ENCODE measurements around the gene WASF1.

The WASF1 gene

DNA sequence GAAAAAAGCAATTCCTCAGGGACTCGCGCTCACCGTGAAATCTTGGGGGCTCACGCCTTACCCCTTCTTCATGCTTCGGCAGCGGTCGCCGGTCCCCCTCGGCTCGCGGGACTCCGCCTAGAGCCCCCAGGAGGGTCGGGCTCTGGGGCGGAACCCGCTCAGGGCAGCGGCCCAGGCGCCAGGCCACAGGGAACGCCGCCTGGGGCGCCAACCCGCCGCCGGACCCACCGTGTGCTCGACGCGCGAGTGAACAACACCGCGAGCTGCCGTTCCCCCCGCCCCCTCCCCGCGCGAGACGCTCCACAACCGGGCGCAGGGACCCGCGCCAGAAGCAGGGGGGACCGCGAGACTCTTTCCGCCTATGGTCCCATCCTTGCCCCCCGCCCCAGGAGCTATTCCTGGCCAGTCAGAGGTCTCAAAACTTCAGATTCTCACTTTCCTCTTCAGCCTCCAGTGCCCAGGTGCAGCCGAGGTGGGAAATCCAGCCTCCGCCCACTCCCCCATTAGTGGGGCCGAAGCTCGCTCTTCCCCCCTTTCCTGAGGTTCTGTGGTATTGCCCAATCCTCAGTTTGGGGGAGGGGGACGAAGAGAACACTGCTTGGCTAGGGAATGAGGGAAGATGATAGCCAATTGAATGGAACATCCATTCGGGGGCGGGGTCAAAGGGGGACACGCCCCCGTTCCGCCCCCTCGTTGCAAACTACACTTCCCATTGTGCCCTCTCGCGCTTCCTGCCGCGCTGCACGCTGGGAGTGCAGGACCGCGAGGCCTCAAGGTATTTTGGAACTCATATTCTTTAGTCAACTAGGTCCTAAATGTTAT lies at the start of gene WASF1:
TSS of gene WASF1 (minus strand) at position 265 of the 822 bp plus-strand sequence. CDS start 52,069 bp downstream, outside the sequence.
- DNase-seq, result peak; percentile 90

DNA sequence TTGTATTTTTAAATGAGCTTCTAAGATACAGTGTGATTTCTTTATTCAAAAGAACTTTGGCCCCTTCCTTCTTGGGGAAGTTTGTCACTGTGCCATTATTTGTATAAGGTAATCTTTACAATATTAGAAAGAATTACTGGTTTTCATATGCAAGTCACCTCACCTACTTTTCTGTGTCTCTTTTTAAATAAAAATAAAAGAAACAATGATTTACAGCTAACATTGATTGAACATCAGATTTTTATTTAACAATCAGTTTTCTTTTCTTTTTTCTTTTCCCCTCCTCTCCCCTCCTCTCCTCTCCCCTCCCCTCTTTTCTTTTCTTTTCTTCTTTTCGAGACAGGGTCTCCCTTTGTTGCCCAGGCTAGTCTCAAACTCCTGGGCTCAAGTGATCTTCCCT lies 46.8 kb upstream of the WASF1 start:
- no peak for DNase-seq

DNA sequence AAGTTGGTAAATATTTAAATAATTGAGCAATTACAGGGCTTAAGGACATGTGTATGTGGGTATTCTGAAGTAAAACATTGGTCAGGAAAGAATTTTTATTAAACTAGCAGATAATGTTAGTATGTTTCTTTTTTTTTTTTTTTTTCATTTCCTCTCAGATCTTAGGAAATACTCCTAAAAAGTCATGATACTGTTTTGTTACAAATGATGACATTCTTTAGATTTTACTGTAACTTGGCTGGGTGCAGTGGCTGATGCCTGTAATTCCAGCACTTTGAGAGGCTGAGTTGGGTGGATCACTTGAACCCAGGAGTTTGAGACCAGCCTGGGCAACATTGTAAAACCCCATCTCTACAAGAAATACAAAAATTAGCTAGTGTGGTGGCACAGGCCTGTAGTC lies 42.3 kb upstream of the WASF1 start:
- DNase-seq, result no peak

DNA sequence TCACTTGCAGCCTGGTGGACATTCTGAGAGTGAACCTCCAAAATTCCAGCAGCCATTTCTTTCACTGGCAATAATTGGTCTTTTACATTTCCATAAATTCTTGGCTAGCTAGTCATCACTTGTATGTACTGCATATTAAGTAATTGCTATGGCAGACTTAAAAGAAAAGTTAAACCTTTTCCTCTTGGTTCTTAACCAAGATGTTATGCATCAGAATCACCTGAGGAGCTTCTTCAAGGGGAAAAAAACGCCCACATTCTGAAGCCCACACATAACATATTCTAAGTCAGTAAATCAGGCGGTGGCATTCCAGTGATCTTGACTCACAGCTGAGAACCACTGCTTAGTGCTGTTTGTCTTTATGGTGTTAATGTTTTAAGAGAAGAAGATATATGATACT lies 37.8 kb upstream of the WASF1 start:
- no peak for DNase-seq

DNA sequence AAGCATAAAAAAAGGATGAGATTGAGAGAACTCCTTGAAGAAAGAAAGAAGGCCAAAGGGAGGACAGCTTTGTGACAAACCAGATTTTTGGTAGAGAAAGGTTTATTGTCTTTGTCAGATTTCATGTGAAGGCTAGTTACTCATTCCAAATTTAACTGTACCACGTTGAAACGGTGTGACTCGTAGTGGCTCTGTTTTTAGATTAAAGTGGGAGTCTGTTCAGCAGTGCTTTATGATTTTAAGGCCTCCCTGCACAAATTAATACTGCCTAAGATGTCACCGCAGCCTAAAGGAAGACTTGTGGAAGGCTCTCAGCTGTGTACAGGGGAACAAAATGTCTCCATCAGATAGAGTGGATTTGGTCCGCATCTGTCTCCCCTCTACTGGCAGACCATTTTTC lies 36.7 kb upstream of the WASF1 start:
- DNase-seq, result no peak

DNA sequence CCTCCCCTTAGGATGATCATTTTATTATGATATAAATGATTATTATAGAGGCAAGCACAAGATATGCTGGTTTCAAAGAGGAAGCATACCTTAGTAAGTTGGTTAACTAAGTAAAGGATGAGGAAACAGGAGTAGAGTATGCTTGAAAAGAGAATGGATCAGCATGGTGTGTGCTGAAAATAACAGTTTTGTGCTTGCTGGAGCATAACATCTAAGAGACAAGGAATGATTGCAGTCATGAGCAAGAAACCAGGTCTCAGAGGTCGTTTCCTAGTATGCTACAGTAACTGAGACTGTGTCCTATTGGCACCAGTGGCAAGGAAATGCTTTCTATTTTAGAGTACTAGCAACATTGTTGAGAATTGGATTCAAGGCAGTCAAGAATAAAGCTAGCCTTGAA lies 34.9 kb upstream of the WASF1 start:
- DNase-seq, result no peak

DNA sequence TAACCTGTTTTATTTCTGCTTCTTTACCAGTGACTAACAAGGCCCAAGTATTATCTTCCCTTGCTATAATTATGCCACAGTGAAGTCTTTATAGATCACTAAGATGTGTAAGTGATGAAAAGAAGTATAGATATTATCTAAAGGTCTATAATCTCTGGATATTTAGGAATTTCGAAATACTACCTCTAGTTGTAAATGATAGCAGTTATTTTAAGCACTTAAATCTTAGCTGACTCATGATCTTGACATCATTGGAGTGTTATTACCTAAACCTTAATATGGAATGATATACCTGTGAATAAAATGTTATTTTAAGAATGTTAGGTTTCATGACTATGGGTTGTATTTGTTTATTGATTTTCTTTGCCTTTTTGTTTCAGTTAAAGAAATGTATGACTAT lies 32.3 kb upstream of the WASF1 start:
- DNase-seq, result no peak

DNA sequence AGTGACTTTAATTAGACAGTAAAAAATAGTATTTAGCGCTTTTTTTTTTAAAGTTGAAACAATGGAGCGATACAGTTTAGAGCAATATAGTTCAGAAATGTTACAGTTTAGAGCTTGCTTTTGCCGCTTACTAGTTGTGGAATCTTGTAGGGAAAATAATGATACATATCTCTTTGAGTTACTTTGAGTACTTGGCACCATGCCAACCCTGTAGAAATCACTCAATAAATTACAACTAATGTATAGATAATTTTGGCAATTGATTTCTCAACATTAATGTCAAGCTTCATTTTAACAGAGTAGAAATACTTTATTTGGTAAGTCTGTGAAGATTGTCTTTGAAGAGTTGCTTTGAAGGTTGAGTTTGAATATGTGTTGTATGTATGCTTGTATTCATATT lies 28.2 kb upstream of the WASF1 start:
- DNase-seq, result no peak

DNA sequence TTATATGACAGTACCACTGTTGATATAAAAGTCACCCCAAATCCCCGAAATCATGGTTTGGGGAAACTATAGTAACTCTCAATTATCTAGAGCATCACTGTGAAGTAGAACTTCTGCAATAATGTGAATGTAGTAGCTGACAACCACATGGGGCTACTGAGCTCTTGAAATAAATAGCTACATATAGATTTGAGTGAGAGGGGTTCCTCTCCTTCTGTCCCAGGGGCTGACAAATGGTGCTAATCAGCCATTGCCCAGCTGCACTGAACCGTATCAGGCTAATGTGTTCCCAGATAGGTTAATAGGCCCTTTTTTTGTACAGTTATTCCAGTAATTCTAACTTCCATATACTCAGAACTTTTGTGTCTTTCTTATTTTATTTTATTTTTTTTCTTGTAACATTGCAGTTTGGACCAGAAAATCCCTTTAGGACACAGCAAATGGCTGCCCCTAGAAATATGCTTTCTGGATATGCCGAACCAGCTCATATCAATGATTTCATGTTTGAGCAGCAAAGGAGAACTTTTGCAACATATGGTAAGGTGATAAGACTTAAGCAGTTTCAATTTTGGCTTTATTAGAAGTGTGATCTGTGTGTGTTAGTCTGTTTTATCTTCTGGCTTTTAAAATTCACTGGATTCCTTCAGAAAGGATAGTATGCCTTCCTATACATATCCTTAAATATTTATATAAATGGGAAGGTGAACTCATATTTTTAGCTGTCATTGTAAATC lies 21.8 kb upstream of the WASF1 start:
- DNase-seq, result no peak

DNA sequence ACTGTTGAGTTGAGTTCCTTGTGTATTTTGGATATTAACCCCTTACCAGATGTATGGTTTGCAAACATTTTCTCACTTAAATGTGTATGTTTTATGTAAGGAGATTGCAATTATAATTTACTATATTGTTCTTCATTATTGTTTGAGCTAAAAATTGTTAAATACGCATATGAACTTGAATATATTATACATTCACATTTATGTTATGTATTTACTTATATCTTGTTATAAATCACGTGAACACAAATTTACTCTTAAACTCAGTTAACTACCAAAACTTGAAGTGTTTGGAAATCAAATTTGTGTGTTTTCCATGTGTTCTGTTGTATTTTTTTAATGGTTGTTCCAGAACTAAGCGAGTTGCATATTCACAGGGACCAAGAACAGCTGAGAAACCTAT lies 19.1 kb upstream of the WASF1 start:
- no peak for DNase-seq

DNA sequence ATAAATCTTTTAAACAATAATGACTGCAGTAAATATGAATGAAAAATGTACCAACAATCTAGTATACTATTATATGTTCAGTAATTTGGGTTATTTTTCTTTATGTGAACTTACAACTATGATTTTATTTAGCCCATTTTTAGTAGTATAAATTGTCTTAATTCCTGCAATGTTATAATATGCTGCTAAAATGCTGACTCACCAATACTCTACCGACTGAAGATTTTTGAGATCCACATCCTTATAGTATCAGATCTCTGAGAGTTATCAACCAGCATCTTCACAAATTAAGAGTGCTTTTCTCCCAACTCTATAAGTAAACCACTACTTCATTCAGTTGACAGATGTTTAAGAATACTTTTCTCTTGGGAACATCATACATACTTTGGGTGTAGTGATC lies 17.4 kb upstream of the WASF1 start:
- no peak for DNase-seq

DNA sequence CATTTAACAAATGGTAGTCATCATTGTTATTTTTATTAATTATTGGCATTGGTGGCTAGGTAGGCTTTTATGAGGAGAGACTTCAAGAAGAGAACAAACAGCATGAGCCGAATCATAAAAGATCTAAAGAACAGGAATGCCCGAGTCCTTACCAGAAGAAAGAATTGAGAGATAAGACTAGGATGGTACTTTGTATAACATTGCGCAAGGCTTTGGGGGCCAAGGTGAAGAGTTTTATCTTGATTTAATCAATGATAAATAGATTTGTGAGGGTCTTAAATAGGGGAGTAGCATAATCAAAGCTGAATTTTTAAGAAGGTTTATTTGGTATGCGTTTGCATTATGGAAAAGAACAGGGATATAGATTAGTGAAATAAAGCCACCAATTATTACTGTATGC lies 16.2 kb upstream of the WASF1 start:
- DNase-seq, result no peak

DNA sequence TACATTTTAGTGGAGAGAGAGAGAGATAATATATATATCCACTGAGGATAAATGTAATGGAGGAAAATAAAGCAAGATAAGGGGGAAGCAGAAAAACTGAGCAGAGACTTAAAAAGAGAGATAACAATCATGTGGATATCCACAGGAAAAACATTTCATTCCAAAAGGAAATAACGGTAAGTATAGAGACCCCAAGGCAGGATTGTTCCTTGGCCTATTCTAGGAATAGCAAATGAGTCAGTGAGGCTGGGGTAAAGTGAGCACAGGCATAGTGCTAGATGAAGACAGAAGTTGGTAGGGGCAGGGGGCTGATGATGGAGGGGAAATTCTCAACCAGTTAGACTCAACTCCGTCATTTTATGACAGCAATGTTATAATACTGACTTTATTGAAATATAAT lies 12.0 kb upstream of the WASF1 start:
- no peak for DNase-seq

DNA sequence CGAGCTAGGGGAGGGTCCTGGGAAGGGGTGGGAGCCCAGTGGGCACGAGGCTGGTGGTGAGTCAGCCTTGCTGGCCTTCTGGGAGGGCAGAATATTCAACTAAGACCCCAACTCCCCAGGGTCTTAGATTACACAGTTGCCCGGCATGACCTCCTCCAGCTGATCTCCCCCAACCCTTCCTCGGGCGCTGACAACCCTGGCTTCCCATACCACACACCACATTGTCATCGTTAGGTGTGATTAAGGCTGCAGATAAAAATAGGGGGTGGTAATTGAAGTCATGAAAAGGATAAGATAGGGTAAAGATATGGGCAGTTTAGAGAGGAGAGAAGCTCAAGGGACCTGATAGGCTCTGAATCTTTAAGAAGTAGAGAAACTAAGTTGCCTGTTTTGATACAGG lies 11.3 kb upstream of the WASF1 start:
- no peak for DNase-seq

DNA sequence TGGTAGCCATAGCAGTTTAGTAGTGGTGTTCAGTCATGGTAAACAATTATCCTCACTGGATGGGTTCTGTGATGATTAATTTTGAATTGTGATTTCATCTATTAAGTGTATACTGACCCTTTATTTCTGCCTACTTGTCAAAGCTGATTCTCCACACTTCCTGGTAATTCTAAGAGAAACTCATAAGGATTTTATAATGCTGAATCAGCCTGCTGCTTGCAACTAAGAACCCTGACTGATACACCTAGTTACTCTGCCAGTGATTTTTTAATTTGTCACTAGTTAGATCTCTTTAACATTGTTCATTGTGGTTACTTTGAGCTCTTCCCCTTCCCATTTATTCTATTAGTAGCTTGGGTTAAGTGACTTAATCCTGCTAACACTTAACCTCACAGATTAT lies 9.3 kb upstream of the WASF1 start:
- DNase-seq, result no peak

DNA sequence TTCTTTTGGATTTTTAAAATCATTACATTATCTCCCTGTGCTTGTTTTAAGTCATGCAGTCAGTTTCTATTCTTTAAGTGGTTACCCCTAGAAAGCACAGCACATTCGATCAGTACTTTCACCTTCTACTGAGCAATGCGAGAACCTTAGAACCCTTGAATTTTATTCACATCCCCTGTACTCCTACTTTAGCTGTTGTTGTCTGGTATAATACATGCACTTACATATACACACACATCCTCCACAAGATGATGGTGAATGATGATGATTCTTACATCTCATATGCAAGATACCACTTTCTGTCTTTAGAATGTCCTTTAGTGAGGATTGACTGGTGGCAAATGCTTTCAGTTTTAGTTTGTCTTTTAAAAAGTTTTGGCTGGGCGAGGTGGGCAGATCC lies 6.4 kb upstream of the WASF1 start:
- no peak for DNase-seq

DNA sequence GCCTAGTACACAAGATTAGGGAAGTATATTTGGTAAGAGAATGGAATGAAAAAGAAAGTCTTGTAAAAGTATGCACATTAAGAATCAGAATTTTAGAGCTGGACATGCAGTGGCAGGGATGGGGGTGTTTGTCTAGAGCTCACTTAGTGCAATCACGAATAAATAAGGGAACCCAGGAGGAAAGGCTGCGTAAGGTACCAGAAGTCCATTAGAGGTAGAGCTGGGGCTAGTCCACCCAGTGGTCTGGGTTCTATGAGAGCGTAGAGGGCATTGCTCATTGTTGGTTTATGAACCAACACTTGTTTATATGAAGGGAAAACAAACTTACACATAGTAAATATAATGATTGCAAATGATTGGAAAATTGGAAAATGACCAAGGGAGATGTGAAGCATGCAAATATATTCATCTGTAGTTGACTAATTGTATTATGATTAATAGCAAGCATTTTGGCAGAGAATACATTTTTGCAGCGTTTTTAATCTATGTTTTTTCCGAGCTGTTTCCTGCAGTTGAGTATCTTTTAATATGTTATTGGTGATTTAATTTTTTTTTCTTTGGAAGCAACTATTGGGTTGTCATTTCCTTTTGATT lies 3.9 kb upstream of the WASF1 start:
- no peak for DNase-seq

DNA sequence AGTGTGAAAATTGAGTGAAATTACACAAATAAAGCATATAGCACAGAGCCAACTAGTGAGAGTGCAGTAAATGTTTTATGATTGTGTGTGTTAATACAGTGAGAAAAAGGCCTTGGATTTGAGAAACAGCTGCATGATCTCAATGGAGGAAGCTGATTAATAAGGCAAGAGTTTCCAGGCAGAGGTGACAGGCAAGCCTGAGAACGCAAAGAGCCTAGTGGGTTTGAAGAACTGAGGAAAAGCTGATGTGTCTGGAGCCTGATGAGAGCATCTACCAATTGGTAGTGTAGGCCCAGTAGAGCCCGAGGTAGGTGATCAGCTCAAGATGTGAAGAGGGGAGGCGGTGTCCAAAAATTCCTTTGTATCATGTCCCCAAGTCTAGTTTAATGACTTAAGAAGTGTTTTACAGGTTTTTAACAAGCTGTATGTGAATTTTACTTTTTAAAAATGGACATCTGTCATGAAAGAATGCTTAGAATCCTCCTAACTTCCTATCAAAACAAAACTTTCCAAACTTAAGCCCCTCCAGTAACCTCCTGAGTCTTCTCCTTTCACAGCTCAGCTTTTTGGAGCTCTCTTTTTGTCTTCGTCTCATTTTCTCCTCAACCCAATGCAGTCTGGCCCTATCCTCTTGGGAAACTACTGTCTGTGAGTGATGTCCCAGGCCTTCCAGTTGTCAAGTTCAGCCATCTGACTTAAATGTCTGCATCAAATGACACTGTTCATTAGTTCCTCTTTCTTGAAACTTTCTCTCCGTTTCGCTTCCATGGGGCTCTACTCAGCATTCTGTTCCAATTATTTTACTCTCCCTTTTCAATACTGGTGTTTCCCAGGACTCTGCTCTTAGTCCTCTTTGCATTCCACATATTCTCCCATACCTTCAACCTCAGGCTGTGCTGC lies 1.9 kb upstream of the WASF1 start:
- no peak for DNase-seq

DNA sequence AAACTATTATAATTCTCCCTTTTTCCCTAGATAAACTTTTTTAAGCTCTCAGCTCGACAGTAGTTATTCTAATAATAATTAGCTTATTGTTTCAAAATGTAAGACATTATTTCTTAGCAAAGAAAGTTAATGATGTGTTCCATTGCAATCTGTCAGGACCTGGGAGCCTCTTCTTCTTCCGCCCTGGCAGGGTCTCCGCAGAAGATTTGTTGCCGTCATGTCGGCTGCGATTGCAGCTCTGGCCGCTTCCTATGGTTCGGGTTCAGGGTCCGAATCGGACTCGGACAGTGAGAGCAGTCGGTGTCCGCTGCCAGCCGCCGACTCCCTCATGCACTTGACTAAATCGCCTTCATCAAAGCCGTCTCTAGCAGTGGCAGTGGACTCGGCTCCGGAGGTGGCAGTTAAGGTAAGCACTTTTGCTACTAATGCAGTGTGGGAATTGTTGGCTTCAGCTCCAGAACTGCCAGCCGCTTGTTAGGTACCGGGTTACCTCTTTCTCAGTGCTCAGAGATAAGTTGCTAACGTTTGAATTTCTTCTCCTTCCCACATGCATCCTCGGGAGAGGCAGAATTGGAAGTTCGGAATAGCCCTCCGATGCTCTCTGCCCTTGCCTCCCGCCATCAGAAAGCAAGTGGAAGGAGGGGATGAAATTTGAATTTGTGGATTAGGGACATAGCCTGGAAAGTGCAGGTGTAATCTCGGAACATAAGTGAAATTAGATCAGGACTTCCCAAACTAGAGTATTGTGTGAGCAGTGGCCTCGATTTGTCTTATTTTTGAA lies 948 bp upstream of the WASF1 start, which contains the start of gene CDC40:
TSS of gene CDC40 (plus strand) at position 200 of the 781 bp plus-strand sequence. CDS start at position 218, 18 bp downstream.
- DNase-seq, result peak; percentile 63

DNA sequence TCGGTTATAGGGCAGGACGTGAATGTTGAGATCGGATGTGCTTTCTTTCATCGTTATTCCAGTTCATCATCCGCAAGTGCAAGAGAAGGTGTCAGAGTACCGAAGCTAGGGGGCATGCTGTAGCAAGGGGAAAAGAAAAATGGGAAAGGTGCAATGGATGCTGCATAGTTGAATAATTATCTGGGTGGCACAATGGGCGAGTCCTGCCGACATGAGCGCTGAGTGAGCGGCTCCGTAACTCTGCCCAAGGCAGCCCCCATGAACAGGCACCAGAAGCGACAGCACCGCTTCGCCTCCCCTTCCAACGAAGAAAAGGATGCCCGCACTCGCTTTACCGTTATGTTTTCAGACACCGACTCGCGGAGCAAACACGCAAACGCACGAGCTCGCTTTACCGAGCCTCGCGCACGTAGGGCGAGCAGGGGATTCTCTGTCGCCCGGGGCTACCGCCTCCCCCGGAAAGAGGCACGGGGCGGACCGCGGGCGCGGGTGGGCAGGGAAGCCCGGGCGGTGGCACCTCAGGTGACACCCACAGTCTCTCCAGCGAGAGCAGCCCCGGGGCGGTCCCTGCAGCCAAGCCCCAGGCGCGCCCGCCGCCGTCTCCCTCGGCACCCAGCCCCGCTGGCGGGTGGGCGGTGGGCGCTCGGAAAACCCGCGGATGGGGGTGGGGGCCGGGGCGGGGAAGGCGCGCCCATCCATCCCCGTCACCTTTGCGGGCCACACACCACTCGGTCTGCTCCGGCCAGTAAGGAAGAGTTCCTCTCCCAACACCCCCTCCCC lies 654 bp downstream of the WASF1 start:
- peak; percentile 67 for DNase-seq

DNA sequence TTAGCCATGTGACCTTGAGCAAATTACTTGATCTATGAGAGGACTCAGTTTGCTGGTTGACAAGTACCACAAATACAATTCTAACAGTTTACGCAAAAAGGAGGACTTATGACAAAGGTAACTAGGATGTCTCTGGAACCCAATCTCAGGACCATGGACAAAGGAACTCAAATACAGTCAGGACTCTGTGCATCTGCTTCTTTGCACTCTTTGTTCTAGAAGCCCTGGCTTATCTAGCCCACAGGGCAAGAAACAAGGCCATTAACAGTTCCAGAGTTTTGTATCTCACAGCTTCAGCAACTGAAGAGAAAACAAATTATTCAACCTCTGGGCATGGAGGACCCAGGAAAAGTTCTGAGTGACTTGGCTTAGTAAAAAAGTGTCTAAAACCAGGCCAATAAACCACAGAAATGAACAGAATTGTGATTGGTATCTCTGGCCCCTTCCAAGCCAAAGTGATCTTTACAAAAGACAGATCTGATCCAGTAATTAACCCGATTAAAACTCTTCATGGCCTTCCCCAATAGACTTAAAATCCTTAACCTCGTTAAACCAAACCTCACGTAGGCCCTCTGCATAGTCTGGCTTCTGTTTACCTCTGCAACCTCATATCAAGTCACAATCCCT lies 5.9 kb downstream of the WASF1 start:
- no peak for DNase-seq

Data from CD4-positive, alpha-beta T cell treated with Interleukin-6 for 4 hours (primary cell).